DOHH2 (cell line): ENCODE measurements around the gene PPP1R3G.

Experiments used
- CTCF ChIP-seq: fragments of 200-600 bp; sonication (generic); IDR thresholded peaks from one replicate; pipeline ENCODE4 v1.5.1; 2014; ENCODE audit warnings: antibody characterized with exemption, mild to moderate bottlenecking, low read depth, low read length; ENCODE audit not compliant: poor library complexity, severe bottlenecking
- EZH2phosphoT487 ChIP-seq: fragments of 200-600 bp; sonication (generic); IDR thresholded peaks from 2 replicates; pipeline ENCODE4 v1.6.1; 2017; ENCODE audit warnings: borderline replicate concordance, mild to moderate bottlenecking, antibody characterized with exemption, low read length, moderate library complexity, mixed read lengths

GRCh38 chr6:5045416-5045815 is 39.7 kb upstream of the PPP1R3G start:
- no peak for TF ChIP-seq CTCF
- TF ChIP-seq EZH2phosphoT487 = no peak
